ENCODE results near the gene PNRC2. TPM values are rescaled to one million over a fixed set of nuclear protein-coding genes. Genes with fewer than 3 reads are reported as not detected.
"Not testable (repeated sequence)": the region's sequence is repeated elsewhere in the genome, so short reads cannot be mapped to it uniquely, and the experiment has no call there.

PNRC2 gene
- total RNA-seq, 2 donors from 2014 or later = 187 to 196 TPM

- no peaks in the 10 kb centered on the region for H3K9me3 Mint-ChIP-seq
- H3K36me3 Mint-ChIP-seq (ENCODE audit: insufficient read depth in 2 of 2) = peaks cover 16 to 33% of the 10 kb centered on the region in 2 donors
- H3K27me3 Mint-ChIP-seq (ENCODE audit: low read depth) = no peaks in the 10 kb centered on the region
- ATAC-seq (replicated peaks in 1 of 2) (peak; percentile 66 to 71), DNase-seq (peak; percentile 72 to 78)
- H3K4me1 Mint-ChIP-seq (ENCODE audit: low read depth) = peaks cover 42% of the 10 kb centered on the region
- peak overlapping the region; percentile 90 for H3K27ac Mint-ChIP-seq
- peak overlapping the region; percentile 85 to 93 for H3K4me3 Mint-ChIP-seq
Observed at GRCh38 chr1:23980728-23981070, 21.1 kb downstream of the PNRC2 start.

GRCh38 chr1:23984417-23985186 lies 25.0 kb downstream of the PNRC2 start:
- DNase-seq (no peak), ATAC-seq (replicated peaks in 1 of 2) (no peak)
- Mint-ChIP-seq H3K9me3 (no peaks in the 10 kb centered on the region), H3K27ac (no peak overlapping the region), H3K27me3 (ENCODE audit: low read depth) (no peaks in the 10 kb centered on the region), H3K4me3 (no peak overlapping the region), H3K36me3 (ENCODE audit: insufficient read depth in 2 of 2) (peaks cover 3 to 5% of the 10 kb centered on the region in 2 donors), H3K4me1 (ENCODE audit: low read depth) (peaks cover 15% of the 10 kb centered on the region)

- H3K27me3 Mint-ChIP-seq (ENCODE audit: low read depth); ATAC-seq (replicated peaks in 1 of 2); H3K4me3 Mint-ChIP-seq; DNase-seq; H3K4me1 Mint-ChIP-seq (ENCODE audit: low read depth); H3K36me3 Mint-ChIP-seq (ENCODE audit: insufficient read depth in 2 of 2); H3K27ac Mint-ChIP-seq; H3K9me3 Mint-ChIP-seq: not testable (repeated sequence)
Observed at GRCh38 chr1:23987038-23987437, 27.4 kb downstream of the PNRC2 start.

GRCh38 chr1:23989263-23989662 lies 29.6 kb downstream of the PNRC2 start:
- H3K36me3 Mint-ChIP-seq (ENCODE audit: insufficient read depth in 2 of 2) = no peaks in the 10 kb centered on the region

GRCh38 chr1:23992011-23992410 lies 32.4 kb downstream of the PNRC2 start:
- ATAC-seq (replicated peaks in 1 of 2); H3K4me1 Mint-ChIP-seq (ENCODE audit: low read depth); H3K27me3 Mint-ChIP-seq (ENCODE audit: low read depth): not testable (repeated sequence)

More at GRCh38 chr1:23989263-23989662, 29.6 kb downstream of the PNRC2 start:
- H3K4me3 Mint-ChIP-seq = no peak overlapping the region
- ATAC-seq (replicated peaks in 1 of 2) (no peak), DNase-seq (no peak)
- H3K9me3 Mint-ChIP-seq = no peaks in the 10 kb centered on the region
- no peaks in the 10 kb centered on the region for H3K27me3 Mint-ChIP-seq (ENCODE audit: low read depth)
- H3K27ac Mint-ChIP-seq = no peak overlapping the region
- no peaks in the 10 kb centered on the region for H3K4me1 Mint-ChIP-seq (ENCODE audit: low read depth)

GRCh38 chr1:23995431-23995837 lies 35.8 kb downstream of the PNRC2 start:
- no peak overlapping the region for H3K27ac Mint-ChIP-seq

More at GRCh38 chr1:23992011-23992410, 32.4 kb downstream of the PNRC2 start:
- not testable (repeated sequence) for H3K9me3 Mint-ChIP-seq; H3K36me3 Mint-ChIP-seq (ENCODE audit: insufficient read depth in 2 of 2); H3K4me3 Mint-ChIP-seq; DNase-seq
- peak overlapping the region; percentile 28 for H3K27ac Mint-ChIP-seq

GRCh38 chr1:23996700-23997229 lies 37.1 kb downstream of the PNRC2 start:
- H3K36me3 Mint-ChIP-seq (ENCODE audit: insufficient read depth in 2 of 2) = no peaks in the 10 kb centered on the region
- DNase-seq = no peak
- H3K27ac Mint-ChIP-seq = no peak overlapping the region
- H3K27me3 Mint-ChIP-seq (ENCODE audit: low read depth) = no peaks in the 10 kb centered on the region
- peaks cover 24% of the 10 kb centered on the region for H3K4me1 Mint-ChIP-seq (ENCODE audit: low read depth)
- no peak for ATAC-seq (replicated peaks in 1 of 2)
- no peak overlapping the region for H3K4me3 Mint-ChIP-seq
- no peaks in the 10 kb centered on the region for H3K9me3 Mint-ChIP-seq

More at GRCh38 chr1:23995431-23995837, 35.8 kb downstream of the PNRC2 start:
- Mint-ChIP-seq H3K36me3 (ENCODE audit: insufficient read depth in 2 of 2) (no peaks in the 10 kb centered on the region), H3K4me1 (ENCODE audit: low read depth) (peaks cover 24% of the 10 kb centered on the region), H3K27me3 (ENCODE audit: low read depth) (no peaks in the 10 kb centered on the region), H3K4me3 (peak overlapping the region in 1 of 2 donors; percentile 39), H3K9me3 (no peaks in the 10 kb centered on the region)
- DNase-seq = no peak
- ATAC-seq (replicated peaks in 1 of 2) = peak; percentile 49 to 80

GRCh38 chr1:23997812-23998211 lies 38.2 kb downstream of the PNRC2 start:
- no peaks in the 10 kb centered on the region for H3K27me3 Mint-ChIP-seq (ENCODE audit: low read depth)
- DNase-seq (no peak), ATAC-seq (replicated peaks in 1 of 2) (no peak)
- no peak overlapping the region for H3K27ac Mint-ChIP-seq
- H3K4me3 Mint-ChIP-seq = no peak overlapping the region
- H3K9me3 Mint-ChIP-seq = no peaks in the 10 kb centered on the region
- H3K36me3 Mint-ChIP-seq (ENCODE audit: insufficient read depth in 2 of 2) = no peaks in the 10 kb centered on the region
- peaks cover 24% of the 10 kb centered on the region for H3K4me1 Mint-ChIP-seq (ENCODE audit: low read depth)

GRCh38 chr1:23999156-23999671 lies 39.6 kb downstream of the PNRC2 start:
- no peak overlapping the region for H3K27ac Mint-ChIP-seq
- DNase-seq (no peak), ATAC-seq (replicated peaks in 1 of 2) (no peak)
- H3K36me3 Mint-ChIP-seq (ENCODE audit: insufficient read depth in 2 of 2) = no peaks in the 10 kb centered on the region
- H3K27me3 Mint-ChIP-seq (ENCODE audit: low read depth) = peaks cover 8% of the 10 kb centered on the region
- no peaks in the 10 kb centered on the region for H3K9me3 Mint-ChIP-seq
- peak overlapping the region; percentile 55 to 56 for H3K4me3 Mint-ChIP-seq
- H3K4me1 Mint-ChIP-seq (ENCODE audit: low read depth) = peaks cover 24% of the 10 kb centered on the region

GRCh38 chr1:24002695-24003094 lies 43.1 kb downstream of the PNRC2 start:
- no peaks in the 10 kb centered on the region for H3K36me3 Mint-ChIP-seq (ENCODE audit: insufficient read depth in 2 of 2)
- no peak overlapping the region for H3K4me3 Mint-ChIP-seq
- no peak overlapping the region for H3K27ac Mint-ChIP-seq
- H3K27me3 Mint-ChIP-seq (ENCODE audit: low read depth) = peaks cover 8% of the 10 kb centered on the region
- no peaks in the 10 kb centered on the region for H3K9me3 Mint-ChIP-seq
- H3K4me1 Mint-ChIP-seq (ENCODE audit: low read depth) = peaks cover 17% of the 10 kb centered on the region
- no peak for ATAC-seq (replicated peaks in 1 of 2)
- DNase-seq = no peak

- no peak overlapping the region for H3K27ac Mint-ChIP-seq
- H3K9me3 Mint-ChIP-seq = no peaks in the 10 kb centered on the region
- no peaks in the 10 kb centered on the region for H3K36me3 Mint-ChIP-seq (ENCODE audit: insufficient read depth in 2 of 2)
- ATAC-seq (replicated peaks in 1 of 2) (no peak), DNase-seq (no peak)
- peaks cover 8% of the 10 kb centered on the region for H3K27me3 Mint-ChIP-seq (ENCODE audit: low read depth)
- H3K4me1 Mint-ChIP-seq (ENCODE audit: low read depth) = peaks cover 9% of the 10 kb centered on the region
- H3K4me3 Mint-ChIP-seq = no peak overlapping the region
Observed at GRCh38 chr1:24003331-24003972, 43.8 kb downstream of the PNRC2 start.

GRCh38 chr1:24004132-24004531 lies 44.5 kb downstream of the PNRC2 start:
- ATAC-seq (replicated peaks in 1 of 2) = no peak
- DNase-seq = no peak

GRCh38 chr1:24005163-24005562 lies 45.5 kb downstream of the PNRC2 start:
- ATAC-seq (replicated peaks in 1 of 2) (no peak), DNase-seq (no peak)
- no peaks in the 10 kb centered on the region for H3K9me3 Mint-ChIP-seq
- peaks cover 8% of the 10 kb centered on the region for H3K27me3 Mint-ChIP-seq (ENCODE audit: low read depth)
- H3K36me3 Mint-ChIP-seq (ENCODE audit: insufficient read depth in 2 of 2) = no peaks in the 10 kb centered on the region
- H3K4me3 Mint-ChIP-seq = no peak overlapping the region
- no peaks in the 10 kb centered on the region for H3K4me1 Mint-ChIP-seq (ENCODE audit: low read depth)
- no peak overlapping the region for H3K27ac Mint-ChIP-seq

More at GRCh38 chr1:24004132-24004531, 44.5 kb downstream of the PNRC2 start:
- H3K4me1 Mint-ChIP-seq (ENCODE audit: low read depth) = peaks cover 2% of the 10 kb centered on the region
- no peaks in the 10 kb centered on the region for H3K9me3 Mint-ChIP-seq
- H3K4me3 Mint-ChIP-seq = no peak overlapping the region
- no peak overlapping the region for H3K27ac Mint-ChIP-seq
- no peaks in the 10 kb centered on the region for H3K36me3 Mint-ChIP-seq (ENCODE audit: insufficient read depth in 2 of 2)
- H3K27me3 Mint-ChIP-seq (ENCODE audit: low read depth) = peaks cover 8% of the 10 kb centered on the region
